Fibroblast of peridontal ligament (primary cell): Measurements from ENCODE around the gene ELK3.
A peak's percentile ranks its signal among the peaks of the same experiment; 100 is the strongest.

Source experiments
- DNase-seq: peaks from one replicate; pipeline ENCODE4 v3.0.0-alpha.2; 2010; ENCODE audit errors: extremely low read depth

The ELK3 gene

DNA sequence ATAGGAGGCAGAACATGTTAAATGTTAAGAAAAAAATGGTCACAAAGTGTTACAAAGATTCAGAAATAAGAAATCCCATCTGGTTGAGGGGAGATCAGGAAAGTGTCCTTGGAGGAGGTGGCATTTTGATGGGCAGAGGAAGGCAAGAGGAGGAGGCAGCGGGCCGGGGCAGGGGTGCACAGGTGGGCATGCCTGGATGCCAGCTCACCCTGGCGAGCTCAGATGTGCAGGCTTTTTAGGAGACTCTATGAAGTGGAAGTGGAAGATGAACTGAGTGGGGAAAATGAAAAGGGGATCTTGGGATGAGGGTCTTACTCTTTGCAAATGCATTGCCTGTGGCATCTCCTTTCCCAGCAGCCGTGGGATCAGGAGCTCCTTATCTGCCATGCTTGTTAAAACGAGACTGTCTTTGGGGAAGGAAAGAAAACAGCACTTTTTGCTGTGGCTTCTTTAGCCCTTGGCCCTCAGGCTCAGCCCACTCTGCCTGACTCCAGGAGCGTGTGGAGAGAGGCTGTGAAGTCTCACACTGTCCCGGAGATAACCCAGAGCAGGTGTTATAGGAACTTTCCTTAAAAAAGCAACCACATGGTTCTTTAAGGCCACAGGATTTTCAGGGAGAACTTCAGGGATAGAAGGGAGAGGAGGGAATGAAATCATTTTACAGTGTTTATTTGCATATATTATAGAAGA is 62.6 kb downstream of the ELK3 start:
- DNase-seq, result no peak

DNA sequence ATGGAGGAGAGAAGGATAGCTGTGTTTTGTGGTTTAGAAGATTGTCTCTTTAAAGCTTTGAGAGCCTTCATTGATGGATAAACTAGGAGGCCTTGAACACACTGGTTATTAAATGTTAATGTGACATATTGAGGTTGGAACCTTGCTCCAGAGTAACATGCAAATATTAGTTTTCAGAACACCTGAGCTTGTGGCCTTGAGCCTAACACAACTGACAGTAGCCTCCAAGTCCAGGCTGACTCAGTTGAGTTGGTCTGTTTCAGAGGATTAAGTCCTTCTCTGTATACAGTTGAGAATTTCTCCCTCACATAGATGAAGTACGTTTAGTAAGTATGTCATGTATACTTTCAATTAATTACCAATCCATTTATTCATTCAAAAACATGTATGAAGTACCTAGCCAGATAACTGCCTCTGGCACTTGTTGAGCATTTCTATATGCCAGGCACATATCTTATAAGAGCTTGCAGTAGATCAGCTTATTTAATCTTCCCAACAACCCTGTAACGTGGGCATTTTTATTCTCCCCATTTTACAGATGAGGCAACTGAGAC is 63.5 kb downstream of the ELK3 start:
- no peak for DNase-seq

DNA sequence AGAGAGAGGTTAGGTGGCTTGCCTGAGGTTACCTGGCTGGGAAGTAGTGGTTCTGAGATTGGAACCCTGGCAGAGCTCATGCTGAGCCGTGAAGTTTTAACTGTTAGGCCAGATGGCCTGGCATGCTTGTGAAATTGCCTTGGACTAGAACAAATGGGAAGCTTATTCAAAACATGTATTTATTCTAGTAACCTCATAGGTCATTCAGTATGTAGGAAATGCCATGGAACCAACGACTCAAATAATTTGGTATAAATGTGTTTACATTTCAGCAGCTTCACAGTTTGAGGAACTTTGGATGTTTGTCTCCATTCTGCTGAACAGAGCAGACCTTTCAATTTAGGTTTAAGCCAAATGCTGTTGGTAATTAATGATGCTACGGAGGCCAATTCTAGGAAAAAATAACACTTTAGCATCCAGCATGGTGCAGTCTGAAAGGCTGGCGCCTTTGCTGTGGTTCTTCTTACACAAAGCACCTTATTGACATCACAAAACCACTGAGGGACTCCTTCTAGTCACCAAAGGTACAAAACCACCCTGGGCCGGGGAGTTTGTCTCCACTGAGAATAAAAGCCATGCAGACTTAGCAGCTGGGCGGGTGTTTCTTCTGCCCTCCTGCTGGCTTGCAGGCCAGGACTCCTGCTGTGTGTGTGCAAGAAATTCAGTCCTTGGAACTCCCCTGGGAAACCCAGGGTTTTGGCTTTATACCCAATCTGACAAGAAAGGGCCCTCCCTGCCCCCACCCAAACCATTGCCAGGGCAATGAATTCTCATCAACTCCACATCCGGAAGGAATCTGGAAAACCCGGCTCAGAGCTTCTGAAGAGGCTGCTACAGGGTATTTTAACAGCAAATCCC is 64.2 kb downstream of the ELK3 start:
- peak; percentile 87 for DNase-seq

DNA sequence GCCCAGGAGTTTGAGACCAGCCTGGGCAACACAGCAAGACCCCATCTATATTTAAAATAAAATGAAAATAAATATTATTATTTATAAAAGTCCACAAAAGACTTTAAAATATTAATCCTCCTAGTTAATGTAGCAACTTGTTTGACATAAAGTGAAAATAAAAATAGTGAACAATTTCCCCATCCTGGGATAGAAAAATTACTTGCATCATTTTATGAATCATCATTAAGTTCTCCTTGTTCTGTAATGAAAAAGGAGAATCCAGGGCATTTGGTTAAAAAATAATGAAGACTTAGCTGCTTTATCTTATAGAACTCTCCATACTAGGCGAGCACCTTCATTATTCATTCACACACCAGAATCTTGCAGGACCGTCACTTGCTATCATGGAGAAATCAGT is 66.1 kb downstream of the ELK3 start:
- no peak for DNase-seq

DNA sequence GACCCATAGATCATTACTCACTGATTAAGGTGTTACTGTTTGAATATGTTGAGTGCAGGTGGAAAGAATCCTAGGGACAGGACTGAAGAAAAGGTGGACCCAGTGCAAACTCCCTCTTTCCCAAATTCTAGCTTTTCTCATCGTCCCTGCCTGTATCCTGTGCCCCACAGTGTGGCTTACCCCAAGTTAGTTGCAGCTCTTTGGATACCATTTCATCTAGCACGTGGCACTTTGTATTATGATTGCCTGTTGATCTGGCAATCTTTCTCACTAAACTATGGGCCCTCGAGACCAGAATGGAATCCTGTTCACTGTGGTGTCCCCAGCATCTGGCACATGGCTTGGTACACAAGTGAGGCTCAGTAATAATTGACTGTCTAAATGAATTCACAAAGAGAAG is 66.5 kb downstream of the ELK3 start:
- no peak for DNase-seq

DNA sequence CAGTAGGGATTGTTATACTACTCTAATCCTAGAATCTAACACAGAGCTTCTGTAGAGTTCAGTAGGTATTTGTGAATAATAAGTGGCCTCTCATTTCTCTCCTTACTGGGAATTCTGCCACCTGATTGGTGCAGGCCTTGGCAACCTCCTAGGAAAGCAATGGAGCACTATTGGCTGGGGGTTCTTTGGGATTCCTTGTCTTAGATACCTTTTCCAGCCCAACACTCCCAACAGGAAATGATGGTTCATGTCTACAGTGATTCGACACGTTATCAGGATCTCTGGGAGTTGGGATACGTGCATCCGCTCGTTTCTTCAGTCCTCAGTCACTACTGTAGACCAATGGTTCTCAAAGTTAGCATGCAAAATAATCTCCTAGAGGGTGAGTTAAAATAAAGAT is 67.4 kb downstream of the ELK3 start:
- DNase-seq, result no peak

DNA sequence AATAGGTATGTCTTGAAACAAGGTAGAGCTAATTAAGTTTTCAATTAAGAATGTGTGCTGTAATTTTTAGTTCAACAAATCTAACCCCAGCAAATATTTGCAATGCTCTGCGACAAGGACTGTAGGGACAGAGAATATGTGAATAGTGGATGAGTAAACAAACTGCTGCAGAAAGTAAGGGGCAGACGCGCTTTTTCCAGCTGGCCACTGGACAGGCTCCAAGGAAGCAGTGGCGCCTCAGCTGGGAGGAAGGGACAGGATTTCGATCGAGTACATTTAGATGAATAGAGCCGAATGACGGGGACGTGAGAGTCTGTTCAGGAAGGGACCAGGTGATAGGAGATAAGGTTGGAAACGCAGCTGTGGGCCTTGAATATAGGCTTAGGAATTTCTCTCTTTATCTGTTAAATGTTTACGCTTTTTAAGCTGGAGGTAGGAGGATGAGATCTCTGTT is 69.3 kb downstream of the ELK3 start:
- no peak for DNase-seq

DNA sequence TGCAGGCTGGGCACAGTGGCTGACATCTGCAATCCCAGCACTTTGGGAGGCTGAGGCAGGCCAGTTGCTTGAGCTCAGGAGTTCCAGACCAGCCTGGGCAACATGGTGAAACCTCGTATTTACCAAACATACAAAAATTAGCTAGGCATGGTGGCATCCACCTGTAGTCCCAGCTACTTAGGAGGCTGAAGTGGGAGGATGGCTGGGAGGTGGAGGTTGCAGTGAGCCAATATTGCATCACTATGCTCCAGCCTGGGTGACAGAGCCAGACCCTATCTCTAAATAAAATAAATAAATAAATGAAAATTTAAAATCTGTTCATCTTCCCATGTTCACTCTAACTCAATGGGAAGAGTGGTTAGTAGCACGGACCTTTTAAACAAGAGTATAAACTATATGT is 71.2 kb downstream of the ELK3 start:
- no peak for DNase-seq

DNA sequence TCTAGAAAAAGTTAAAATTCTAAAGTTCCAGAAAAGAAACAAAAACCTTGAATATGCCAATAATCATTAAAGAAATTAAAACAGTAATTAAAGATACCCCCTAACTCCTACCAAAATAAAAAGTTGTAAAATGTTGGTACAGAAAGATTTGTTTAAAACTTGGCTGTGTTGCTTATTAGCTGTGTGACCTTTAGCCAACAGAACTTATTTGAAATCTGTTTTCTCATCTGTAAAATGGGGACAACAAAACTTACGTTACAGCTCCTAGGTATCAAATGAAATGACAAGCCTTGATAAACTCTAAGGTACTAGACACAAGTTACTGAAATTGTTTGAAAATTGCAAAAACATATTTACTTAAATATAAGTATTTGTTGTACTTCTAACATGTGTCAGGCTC is 71.7 kb downstream of the ELK3 start:
- DNase-seq, result no peak

DNA sequence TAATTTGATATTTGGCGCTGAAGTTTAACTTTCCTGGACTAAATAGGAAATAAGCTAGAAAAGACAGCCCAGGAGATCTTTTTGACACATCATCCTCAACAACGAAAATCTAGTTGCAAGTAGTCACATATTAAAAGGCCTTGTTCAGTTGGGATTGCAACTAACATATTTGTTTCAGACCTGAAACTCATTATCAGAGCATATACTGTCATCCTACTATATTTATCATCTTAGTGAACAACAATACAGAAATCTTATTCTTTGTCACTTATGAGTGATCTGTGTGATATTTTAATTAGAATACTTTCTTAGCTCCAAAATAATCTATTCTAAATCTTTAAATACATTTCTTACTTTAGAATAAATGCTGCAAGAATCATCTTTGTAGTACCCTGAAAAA is 72.1 kb downstream of the ELK3 start:
- DNase-seq, result no peak

DNA sequence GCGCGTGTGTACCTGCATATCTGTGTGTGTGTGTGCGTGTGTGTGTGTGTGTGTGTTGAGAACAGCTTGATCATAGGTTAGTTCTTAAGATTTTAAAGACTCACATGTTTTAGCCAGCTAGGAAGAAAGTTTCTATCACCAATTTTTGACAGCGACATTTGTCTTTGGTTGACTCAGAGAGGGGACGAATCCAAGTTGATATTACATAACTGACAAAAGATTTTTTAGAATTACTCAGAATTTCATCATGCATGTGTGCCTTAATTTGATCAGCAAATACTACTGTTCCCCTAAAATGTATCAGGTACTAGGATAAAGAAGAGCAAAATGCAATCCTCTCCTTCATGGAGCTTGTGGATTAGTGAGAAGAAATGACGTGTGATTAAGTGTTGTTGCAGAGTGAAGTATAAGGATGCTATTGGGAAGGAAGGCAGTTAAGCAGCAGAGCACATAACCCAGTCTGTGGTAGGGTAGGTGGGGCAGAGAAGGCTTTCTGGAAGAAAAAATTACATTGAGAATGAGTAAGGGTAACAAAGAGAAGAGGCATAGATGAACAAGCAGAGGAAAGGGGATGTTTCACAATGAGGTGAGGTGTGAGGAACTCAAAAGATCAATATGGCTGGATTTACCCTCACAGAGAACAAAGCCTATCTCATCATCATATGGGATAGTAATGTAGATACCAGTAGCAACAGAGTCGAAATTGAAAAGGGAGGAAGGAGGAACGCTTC is 77.5 kb downstream of the ELK3 start:
- DNase-seq, result peak; percentile 55

DNA sequence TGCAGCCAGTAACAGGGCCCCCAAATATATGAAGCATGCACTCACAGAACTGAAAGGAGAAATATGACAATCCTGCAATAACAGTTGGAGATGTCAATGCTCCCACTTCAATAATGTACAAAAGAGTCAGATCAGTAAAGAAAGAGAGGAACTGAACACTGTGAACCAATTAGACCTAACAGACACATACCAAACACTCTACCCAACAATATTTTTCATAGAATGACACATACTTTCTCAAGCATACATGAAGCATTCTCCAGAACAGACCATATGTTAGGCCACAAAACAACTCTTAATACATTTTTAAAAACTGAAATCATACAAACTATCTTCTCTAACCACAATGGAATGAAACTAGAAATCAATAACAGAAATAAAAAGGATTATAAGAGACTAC is 80.2 kb downstream of the ELK3 start:
- peak; percentile 84 for DNase-seq

DNA sequence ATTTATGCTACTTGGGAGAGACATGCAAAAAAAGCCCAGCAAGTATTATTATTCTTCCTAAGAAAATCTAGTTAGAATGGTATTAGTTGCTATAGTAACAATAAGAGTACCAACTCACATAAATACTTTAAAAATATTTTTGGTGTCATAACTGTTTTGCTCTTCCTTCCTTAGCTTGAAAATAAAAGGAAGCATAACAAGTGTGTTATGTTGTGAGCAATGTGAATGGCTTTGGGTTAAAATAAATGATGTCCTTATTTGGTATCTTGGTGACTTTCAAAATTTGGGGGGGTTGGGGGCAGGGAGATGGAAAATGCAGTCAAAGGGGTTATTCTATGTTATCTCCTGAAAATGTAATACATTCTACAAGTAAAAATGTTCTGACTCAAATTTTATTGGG is 91.0 kb downstream of the ELK3 start:
- DNase-seq, result no peak

DNA sequence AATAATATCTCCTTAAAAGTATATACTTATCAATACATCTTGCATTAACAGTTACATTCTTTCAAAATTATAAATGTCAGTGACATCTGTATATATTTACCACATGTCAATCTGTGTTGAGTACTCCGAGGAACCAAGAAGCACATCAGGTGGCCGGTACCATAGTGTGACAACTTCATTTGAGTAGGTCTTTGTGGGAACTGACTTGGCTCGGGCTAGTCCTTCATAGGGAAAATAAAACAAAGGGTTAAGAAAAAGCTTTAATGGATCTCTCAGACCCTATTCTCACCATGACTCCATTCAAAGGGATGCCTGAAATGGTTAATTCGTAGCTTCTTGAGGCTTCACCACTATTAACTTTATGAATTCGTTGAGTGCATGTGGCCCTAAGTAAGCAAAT is 94.9 kb downstream of the ELK3 start:
- DNase-seq, result no peak

DNA sequence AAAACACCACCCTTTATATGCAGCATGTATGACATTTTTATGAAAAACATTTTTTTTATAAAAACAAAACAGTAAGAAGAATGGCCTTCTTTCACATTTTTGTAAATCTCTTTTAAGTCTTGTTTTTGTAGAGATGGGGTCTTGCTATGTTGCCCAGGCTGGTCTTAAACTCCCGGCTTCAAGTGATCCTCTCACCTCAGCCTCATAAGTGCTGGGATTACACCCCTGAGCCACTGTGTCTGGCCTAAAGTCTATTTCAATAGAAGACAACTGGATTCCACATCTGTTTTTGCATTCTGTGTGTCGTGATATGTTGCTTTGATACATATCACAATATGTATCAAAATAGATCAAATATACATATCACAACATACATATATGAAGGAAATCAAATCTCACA is 98.9 kb downstream of the ELK3 start:
- DNase-seq, result no peak

DNA sequence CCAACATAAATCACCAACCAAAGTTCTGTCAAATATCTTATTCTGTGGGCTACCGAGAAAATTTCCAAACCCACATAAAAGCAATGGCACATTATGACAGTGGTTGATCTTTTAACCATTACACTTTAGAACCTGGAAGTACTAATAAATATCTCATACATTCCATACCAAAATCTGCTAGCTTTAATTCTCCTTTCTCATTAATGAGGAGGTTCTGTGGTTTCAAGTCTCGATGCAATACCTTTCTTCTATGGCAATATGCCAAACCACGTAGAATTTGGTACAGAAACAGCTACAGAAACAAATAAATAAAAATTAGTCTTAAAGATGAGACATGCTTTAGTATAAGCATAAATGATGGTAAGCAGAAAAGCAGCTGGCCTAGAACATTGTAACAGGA is 100.7 kb downstream of the ELK3 start:
- DNase-seq, result peak; percentile 47

DNA sequence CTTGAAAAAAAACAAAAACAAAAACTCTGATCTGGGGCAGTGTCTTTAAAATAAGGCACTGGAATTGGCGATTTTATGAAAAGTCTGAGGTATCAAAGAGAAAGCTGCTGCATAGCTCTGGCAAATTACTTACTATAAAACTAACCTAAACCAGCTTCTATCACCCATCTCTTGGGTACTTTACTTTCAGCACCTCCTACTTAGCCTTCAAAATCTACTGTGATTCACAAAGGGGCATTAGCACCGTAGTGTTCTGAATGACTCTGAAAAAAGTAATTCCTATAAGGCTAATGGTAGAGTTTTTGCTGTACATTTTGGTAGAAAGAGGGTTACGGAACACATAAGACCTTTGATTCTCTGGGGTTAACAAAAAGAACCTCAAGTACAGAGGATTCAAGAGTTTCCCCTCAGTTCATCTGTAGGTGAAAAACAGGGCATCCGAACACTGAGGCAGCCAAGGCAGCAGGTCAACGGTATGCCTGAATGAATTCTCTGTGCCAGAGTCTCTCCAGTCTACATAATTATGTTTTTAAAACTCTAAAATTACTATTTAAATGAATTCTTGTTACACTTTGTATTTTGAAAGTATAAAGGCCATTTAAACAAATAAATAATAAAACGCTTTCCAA is 101.5 kb downstream of the ELK3 start:
- DNase-seq, result peak; percentile 8

DNA sequence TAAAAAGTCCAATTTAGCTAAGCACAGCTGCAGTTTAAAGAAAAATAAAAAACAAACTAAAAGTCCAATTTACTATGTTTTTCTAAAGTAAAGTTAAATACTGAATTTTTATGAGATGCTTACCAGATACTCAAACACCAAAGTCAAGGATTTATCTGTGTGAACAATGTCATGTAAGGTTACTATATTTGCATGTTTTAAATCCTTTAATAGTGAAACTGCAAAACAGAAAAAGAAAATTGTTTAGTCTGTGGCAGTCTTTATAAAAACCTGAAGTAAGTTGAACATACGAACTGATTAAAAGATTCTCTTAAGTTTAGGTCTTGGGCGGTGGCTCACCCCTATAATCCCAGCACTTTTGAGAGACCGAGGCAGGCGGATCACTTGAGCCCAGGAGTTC is 103.3 kb downstream of the ELK3 start:
- DNase-seq, result no peak

DNA sequence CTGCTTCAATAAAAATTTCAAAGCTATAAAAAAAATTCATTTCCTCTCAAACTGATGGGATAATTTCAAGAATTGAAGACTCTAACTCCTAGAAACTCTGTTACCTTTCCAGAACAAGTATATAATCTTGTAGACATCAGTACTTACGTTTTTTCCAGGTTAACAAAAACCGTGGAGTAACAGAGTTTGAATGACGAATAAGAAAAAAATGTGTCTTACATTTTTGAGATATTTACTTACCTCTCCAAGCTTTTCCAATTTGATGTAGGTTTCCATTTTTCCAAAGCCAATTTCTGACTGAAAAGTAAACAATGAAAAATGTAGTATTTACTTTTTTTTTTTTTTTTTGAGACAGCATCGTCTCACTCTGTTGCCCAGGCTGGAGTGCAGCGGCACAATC is 105.9 kb downstream of the ELK3 start:
- DNase-seq, result no peak

DNA sequence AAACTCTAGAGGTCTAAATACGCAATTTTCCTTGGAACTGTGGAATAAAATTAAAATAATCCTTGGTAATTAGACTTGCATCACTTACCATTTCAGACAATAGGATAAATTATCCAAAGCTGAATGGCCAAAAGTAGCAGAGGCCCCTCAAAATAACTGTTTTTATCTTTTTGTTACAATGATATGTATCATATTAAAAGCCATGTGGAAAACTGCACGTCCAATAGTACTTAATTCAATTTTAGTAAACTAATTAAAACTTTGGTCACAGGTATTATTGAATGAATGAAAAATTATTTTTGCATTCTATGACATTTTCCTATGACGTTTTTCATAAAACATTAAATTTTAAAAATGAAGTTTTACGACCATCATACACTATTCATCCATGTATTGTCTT is 107.6 kb downstream of the ELK3 start:
- no peak for DNase-seq

DNA sequence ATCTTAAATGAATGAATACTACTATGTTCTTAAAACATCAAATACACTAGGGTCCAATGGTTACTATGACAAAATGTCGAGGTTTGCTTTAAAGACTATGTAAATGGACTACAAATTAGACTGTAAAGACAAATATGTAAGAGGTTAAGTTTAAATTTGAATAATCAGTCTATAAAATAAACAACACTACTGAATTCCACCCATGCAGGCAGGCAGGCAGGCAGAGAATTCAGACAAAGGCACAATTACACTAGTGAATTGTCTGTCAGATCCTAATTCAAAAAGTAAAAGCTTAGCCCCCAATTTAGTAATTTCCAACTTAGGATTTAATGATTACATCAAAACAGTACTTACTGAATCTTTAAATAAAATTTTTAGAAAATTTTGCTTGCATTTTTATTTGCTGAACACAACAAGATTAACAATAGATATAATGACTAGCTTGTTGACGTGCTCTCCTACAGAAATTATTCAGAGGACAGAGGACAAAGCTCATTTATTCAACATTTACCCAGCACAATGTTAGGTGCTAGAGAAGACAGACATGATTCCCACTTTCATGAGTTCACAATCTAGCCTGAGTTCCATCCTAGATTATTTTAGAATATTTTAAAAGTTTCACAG is 108.6 kb downstream of the ELK3 start:
- DNase-seq, result no peak
